Neural cell (in vitro differentiated cells): ENCODE data around the gene ADAMTS4. TPM values are rescaled to one million over a fixed set of nuclear protein-coding genes. Genes with fewer than 3 reads are reported as not detected.

Source experiments
- H2AFZ ChIP-seq: fragments of 200-600, 300-800 bp; sonication (generic), shearing (Covaris generic); 2 replicates; pipeline ENCODE4 v1.6.0; 2014; ENCODE audit warnings: low read depth, mild to moderate bottlenecking, antibody characterized with exemption, low read length, moderate library complexity
- H3F3A ChIP-seq: fragments of 200-600 bp; shearing (Covaris generic); 2 replicates; pipeline ENCODE4 v1.6.1; 2016; ENCODE audit warnings: mild to moderate bottlenecking, moderate library complexity, mixed read lengths, antibody characterized with exemption, low read length; ENCODE audit not compliant: insufficient read depth, poor library complexity, severe bottlenecking
- H3K27ac ChIP-seq: fragments of 200-600, 300-800 bp; sonication (generic), shearing (Covaris generic); 2 replicates; pipeline ENCODE4 v1.5.1; 2014; ENCODE audit warnings: mild to moderate bottlenecking, low read length, moderate library complexity
- H3K27me3 ChIP-seq: fragments of 300-800, 200-600 bp; sonication (generic), shearing (Covaris generic); 2 replicates; pipeline ENCODE4 v1.6.0; 2014; ENCODE audit warnings: mild to moderate bottlenecking, low read depth, low read length, moderate library complexity; ENCODE audit not compliant: insufficient read depth
- H3K36me3 ChIP-seq: fragments of 300-800, 200-600 bp; sonication (generic), shearing (Covaris generic); 2 replicates; pipeline ENCODE4 v1.5.1; 2014; ENCODE audit warnings: mild to moderate bottlenecking, antibody characterized with exemption, low read length, moderate library complexity; ENCODE audit not compliant: insufficient read depth
- H3K4me2 ChIP-seq: fragments of 300-800, 200-600 bp; sonication (generic), shearing (Covaris generic); 2 replicates; pipeline ENCODE4 v1.6.0; 2014; ENCODE audit warnings: mild to moderate bottlenecking, low read length
- H3K4me3 ChIP-seq: fragments of 300-800, 200-600 bp; sonication (generic), shearing (Covaris generic); 2 replicates; pipeline ENCODE4 v1.5.1; 2014; ENCODE audit warnings: mild to moderate bottlenecking, low read length, moderate library complexity
- H3K79me2 ChIP-seq: fragments of 200-600 bp; shearing (Covaris generic); replicated peaks from 2 replicates; pipeline ENCODE4 v1.6.0; 2014; ENCODE audit warnings: mild to moderate bottlenecking, low read length, moderate library complexity; ENCODE audit not compliant: insufficient read depth
- H3K9ac ChIP-seq: fragments of 300-800, 200-600 bp; sonication (generic), shearing (Covaris generic); 2 replicates; pipeline ENCODE4 v1.6.1; 2016; ENCODE audit warnings: mild to moderate bottlenecking, low read length, mixed read lengths
- H3K9me2 ChIP-seq: fragments of 200-600 bp; shearing (Covaris generic); 2 replicates; pipeline ENCODE4 v1.6.1; 2016; ENCODE audit warnings: mild to moderate bottlenecking, low read length, mixed read lengths; ENCODE audit not compliant: insufficient read depth
- H3K9me3 ChIP-seq: fragments of 200-600, 300-800 bp; sonication (generic), shearing (Covaris generic); 2 replicates; pipeline ENCODE4 v1.6.1; 2016; ENCODE audit warnings: mild to moderate bottlenecking, mixed run types, low read length, moderate library complexity, mixed read lengths
- H4K20me1 ChIP-seq: fragments of 200-600 bp; shearing (Covaris generic); 2 replicates; pipeline ENCODE4 v1.6.1; 2016; ENCODE audit warnings: mild to moderate bottlenecking, mixed run types; ENCODE audit not compliant: insufficient read depth
- EP300 ChIP-seq: fragments of 450-650 bp; conservative IDR thresholded peaks from 2 replicates; pipeline ENCODE4 v1.6.1; 2014; ENCODE audit warnings: antibody characterized with exemption, mild to moderate bottlenecking, moderate library complexity; ENCODE audit not compliant: poor library complexity, severe bottlenecking
- EZH2 ChIP-seq: fragments of 200-600, 300-800 bp; shearing (Covaris generic), sonication (generic); IDR thresholded peaks from 2 replicates; pipeline ENCODE4 v1.6.1; 2014; ENCODE audit warnings: antibody characterized with exemption, low read length, borderline replicate concordance, mild to moderate bottlenecking; ENCODE audit not compliant: insufficient read depth, poor library complexity, severe bottlenecking
- MXI1 ChIP-seq: fragments of 450-650 bp; conservative IDR thresholded peaks from 2 replicates; pipeline ENCODE4 v1.6.1; 2014; ENCODE audit warnings: antibody characterized with exemption, mild to moderate bottlenecking; ENCODE audit not compliant: poor library complexity, severe bottlenecking
- POLR2AphosphoS5 ChIP-seq: IDR thresholded peaks from 2 replicates; pipeline ENCODE4 v1.6.1; 2012
- RAD21 ChIP-seq: fragments of 450-650 bp; conservative IDR thresholded peaks from 2 replicates; pipeline ENCODE4 v1.6.1; 2014; ENCODE audit warnings: antibody characterized with exemption, mild to moderate bottlenecking, moderate library complexity
- SMC3 ChIP-seq: fragments of 450-650 bp; conservative IDR thresholded peaks from 2 replicates; pipeline ENCODE4 v1.6.1; 2014; ENCODE audit warnings: antibody characterized with exemption, mild to moderate bottlenecking, moderate library complexity; ENCODE audit not compliant: poor library complexity
- TAF1 ChIP-seq: IDR thresholded peaks from 2 replicates; pipeline ENCODE4 v1.6.1; 2012; ENCODE audit warnings: low read depth
- polyA plus RNA-seq: library from polyadenylated mRNA; depleted of rRNA; stranded (reverse); fragments of >200 nt; gene quantifications from 2 replicates; pipeline ENCODE4 v1.2.3, GENCODE V29; 2014
- TF ChIP-seq, protein P1 (sequence below): IDR thresholded peaks from 2 replicates; pipeline ENCODE4 v1.6.1; 2012; ENCODE audit warnings: borderline replicate concordance
- TF ChIP-seq, protein P2 (sequence below): fragments of 450-650 bp; IDR thresholded peaks from 2 replicates; pipeline ENCODE4 v1.5.1; 2014; ENCODE audit warnings: antibody characterized with exemption, mild to moderate bottlenecking, moderate library complexity; ENCODE audit not compliant: poor library complexity, severe bottlenecking

The ADAMTS4 gene
- polyA plus RNA-seq, 1 donor from 2014 or later: 0.04 TPM

DNA sequence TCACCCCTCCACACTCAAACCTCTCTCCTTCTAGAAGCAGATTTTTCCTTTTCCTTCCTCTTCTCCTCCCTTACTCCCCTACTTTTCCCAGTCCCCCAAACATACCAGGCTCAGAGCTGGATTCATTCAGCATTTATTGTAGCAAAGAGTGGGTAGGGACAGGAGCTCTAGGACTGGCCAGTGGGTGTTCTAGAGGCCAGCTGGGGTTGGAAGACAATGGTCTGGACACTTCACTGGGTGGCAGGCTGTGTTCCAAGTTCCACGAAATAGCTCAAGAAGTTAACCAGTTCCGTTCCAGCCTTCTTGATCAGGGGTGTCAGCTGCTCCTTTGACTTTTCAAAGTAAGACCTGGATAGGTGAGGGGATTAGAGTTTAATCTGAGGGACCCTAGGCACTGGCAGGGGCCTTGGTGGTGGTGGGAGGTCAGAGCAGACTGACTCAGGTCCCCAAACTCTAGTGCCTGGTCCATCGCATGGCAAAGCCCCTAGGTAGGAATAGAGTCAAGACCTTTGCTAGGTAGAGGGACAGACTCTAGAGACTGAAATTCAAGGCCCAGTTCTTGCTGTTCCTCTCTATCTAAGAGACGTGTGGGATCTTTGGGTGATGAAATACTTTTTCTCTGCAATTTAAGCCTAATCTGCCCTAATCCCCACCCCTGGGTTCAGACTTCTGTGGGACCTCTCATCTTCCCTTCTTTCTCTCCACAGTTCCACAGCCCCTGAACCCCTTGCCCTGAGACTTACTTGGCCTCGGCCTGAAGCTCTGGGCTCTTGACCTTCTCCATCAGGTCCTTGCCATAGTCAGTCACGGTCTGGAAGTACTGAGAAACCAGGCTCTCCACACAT, 23.5 kb upstream of the ADAMTS4 start:
- Histone ChIP-seq H3K79me2 (peaks cover 2% of the 10 kb centered on the region), H3K4me3 (no peak overlapping the region), H4K20me1 (no peaks in the 10 kb centered on the region), H3K9me3 (no peaks in the 10 kb centered on the region), H3K27me3 (no peaks in the 10 kb centered on the region), H3K36me3 (no peaks in the 10 kb centered on the region), H3F3A (no peaks in the 10 kb centered on the region), H3K27ac (no peak overlapping the region), H3K9ac (no peak overlapping the region), H3K4me2 (no peak overlapping the region), H2AFZ (no peak overlapping the region), H3K9me2 (no peaks in the 10 kb centered on the region)
- TF ChIP-seq, protein P1, sequence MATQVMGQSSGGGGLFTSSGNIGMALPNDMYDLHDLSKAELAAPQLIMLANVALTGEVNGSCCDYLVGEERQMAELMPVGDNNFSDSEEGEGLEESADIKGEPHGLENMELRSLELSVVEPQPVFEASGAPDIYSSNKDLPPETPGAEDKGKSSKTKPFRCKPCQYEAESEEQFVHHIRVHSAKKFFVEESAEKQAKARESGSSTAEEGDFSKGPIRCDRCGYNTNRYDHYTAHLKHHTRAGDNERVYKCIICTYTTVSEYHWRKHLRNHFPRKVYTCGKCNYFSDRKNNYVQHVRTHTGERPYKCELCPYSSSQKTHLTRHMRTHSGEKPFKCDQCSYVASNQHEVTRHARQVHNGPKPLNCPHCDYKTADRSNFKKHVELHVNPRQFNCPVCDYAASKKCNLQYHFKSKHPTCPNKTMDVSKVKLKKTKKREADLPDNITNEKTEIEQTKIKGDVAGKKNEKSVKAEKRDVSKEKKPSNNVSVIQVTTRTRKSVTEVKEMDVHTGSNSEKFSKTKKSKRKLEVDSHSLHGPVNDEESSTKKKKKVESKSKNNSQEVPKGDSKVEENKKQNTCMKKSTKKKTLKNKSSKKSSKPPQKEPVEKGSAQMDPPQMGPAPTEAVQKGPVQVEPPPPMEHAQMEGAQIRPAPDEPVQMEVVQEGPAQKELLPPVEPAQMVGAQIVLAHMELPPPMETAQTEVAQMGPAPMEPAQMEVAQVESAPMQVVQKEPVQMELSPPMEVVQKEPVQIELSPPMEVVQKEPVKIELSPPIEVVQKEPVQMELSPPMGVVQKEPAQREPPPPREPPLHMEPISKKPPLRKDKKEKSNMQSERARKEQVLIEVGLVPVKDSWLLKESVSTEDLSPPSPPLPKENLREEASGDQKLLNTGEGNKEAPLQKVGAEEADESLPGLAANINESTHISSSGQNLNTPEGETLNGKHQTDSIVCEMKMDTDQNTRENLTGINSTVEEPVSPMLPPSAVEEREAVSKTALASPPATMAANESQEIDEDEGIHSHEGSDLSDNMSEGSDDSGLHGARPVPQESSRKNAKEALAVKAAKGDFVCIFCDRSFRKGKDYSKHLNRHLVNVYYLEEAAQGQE: no peak
- TF ChIP-seq EP300 (no peak), POLR2AphosphoS5 (no peak), TAF1 (no peak), EZH2 (no peak), MXI1 (no peak), RAD21 (no peak), SMC3 (no peak)
- TF ChIP-seq, protein P2, sequence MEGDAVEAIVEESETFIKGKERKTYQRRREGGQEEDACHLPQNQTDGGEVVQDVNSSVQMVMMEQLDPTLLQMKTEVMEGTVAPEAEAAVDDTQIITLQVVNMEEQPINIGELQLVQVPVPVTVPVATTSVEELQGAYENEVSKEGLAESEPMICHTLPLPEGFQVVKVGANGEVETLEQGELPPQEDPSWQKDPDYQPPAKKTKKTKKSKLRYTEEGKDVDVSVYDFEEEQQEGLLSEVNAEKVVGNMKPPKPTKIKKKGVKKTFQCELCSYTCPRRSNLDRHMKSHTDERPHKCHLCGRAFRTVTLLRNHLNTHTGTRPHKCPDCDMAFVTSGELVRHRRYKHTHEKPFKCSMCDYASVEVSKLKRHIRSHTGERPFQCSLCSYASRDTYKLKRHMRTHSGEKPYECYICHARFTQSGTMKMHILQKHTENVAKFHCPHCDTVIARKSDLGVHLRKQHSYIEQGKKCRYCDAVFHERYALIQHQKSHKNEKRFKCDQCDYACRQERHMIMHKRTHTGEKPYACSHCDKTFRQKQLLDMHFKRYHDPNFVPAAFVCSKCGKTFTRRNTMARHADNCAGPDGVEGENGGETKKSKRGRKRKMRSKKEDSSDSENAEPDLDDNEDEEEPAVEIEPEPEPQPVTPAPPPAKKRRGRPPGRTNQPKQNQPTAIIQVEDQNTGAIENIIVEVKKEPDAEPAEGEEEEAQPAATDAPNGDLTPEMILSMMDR: no peak

DNA sequence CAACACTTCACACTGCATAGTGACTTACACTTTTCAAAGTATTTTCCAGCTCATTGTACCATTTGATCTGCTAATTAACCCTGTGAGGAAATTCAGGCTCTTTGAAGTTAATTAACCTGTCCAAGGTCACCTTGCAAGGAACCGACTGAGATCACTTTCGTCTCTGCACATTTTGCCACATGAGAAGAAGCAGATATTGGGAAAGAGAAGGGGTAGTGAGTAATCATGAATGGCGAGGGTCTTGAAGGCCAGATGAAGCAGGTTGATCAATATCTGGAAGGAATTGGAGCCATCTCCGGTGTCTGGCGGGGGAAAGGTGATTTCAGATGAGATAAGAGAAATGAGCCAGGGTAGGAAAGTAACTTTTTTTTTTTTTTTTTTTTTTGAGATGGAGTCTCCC, 21.1 kb upstream of the ADAMTS4 start:
- Histone ChIP-seq H3K9me2 (no peaks in the 10 kb centered on the region), H3K4me3 (no peak overlapping the region), H4K20me1 (no peaks in the 10 kb centered on the region), H3K27ac (no peak overlapping the region), H3K9ac (no peak overlapping the region), H3F3A (no peaks in the 10 kb centered on the region), H2AFZ (no peak overlapping the region), H3K27me3 (no peaks in the 10 kb centered on the region), H3K4me2 (no peak overlapping the region), H3K79me2 (no peaks in the 10 kb centered on the region), H3K36me3 (no peaks in the 10 kb centered on the region), H3K9me3 (no peaks in the 10 kb centered on the region)
- TF ChIP-seq, protein P2: no peak
- TF ChIP-seq TAF1 (no peak), EP300 (no peak), POLR2AphosphoS5 (no peak), RAD21 (no peak), MXI1 (no peak), EZH2 (no peak), SMC3 (no peak)
- TF ChIP-seq, protein P1: no peak
